GF-D8 (cell line): Measurements from ENCODE around the gene FANCD2OS.
"Not testable (repeated sequence)": the region's sequence is repeated elsewhere in the genome, so short reads cannot be mapped to it uniquely, and the experiment has no call there.

Source experiments
- DNase-seq: peaks from one replicate; lab custom pipeline; 2025; lab: John Stamatoyannopoulos, UW

Gene FANCD2OS

GRCh38 chr3:10091387-10091786 is 16.7 kb downstream of the FANCD2OS start:
- not testable (repeated sequence) for DNase-seq

GRCh38 chr3:10090774-10091173 is 17.3 kb downstream of the FANCD2OS start:
- not testable (repeated sequence) for DNase-seq

- DNase-seq: no peak
Observed at GRCh38 chr3:10090179-10090578, 17.9 kb downstream of the FANCD2OS start.

- no peak for DNase-seq
Observed at GRCh38 chr3:10088256-10088655, 19.8 kb downstream of the FANCD2OS start.

- DNase-seq: no peak
Observed at GRCh38 chr3:10085738-10086137, 22.3 kb downstream of the FANCD2OS start.

- DNase-seq: no peak
Observed at GRCh38 chr3:10081871-10082270, 26.2 kb downstream of the FANCD2OS start.

GRCh38 chr3:10074666-10075065 is 33.4 kb downstream of the FANCD2OS start:
- no peak for DNase-seq

- DNase-seq: not testable (repeated sequence)
Observed at GRCh38 chr3:10070077-10070476, 38.0 kb downstream of the FANCD2OS start.

GRCh38 chr3:10055097-10055496 is 53.0 kb downstream of the FANCD2OS start:
- DNase-seq: no peak
